DOHH2 (cell line): ENCODE results near the gene NDFIP1.

ENCODE experiments used
- EZH2phosphoT487 ChIP-seq: fragments of 200-600 bp; sonication (generic); IDR thresholded peaks from 2 replicates; pipeline ENCODE4 v1.6.1; 2017; ENCODE audit warnings: borderline replicate concordance, mild to moderate bottlenecking, antibody characterized with exemption, low read length, moderate library complexity, mixed read lengths
- TF ChIP-seq, protein P1 (sequence below): fragments of 200-600 bp; sonication (generic); IDR thresholded peaks from one replicate; pipeline ENCODE4 v1.5.1; 2014; ENCODE audit warnings: antibody characterized with exemption, mild to moderate bottlenecking, low read depth, low read length; ENCODE audit not compliant: poor library complexity, severe bottlenecking

DNA sequence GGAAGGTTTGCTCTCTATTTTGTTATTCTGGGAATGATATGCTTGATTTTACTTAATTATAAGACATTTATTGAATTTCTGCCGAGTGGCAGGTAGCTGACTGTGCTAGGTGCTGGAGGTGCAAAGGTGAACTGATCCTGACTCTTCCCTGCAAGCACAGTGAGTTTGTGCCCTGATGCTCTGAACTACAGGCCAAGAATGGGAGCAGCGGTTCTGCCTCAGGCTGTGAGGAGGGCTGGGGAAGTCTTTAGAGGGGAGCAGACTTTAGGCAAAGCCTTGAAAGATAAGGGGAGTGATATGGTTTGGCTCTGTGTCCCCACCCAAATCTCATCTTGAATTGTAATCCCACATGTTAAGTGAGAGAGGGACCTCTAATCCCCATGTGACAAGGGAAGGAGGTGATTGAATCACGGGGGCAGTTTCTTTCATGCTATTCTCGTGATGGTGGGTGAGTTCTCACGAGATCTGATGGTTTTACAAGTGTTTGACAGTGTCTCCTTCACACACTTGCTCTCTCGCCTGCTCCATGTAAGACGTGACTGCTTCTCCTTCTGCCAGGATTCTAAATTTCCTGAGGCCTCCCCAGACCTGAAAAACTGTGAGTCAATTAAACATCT lies 73.1 kb downstream of the NDFIP1 start:
- TF ChIP-seq, protein P1, sequence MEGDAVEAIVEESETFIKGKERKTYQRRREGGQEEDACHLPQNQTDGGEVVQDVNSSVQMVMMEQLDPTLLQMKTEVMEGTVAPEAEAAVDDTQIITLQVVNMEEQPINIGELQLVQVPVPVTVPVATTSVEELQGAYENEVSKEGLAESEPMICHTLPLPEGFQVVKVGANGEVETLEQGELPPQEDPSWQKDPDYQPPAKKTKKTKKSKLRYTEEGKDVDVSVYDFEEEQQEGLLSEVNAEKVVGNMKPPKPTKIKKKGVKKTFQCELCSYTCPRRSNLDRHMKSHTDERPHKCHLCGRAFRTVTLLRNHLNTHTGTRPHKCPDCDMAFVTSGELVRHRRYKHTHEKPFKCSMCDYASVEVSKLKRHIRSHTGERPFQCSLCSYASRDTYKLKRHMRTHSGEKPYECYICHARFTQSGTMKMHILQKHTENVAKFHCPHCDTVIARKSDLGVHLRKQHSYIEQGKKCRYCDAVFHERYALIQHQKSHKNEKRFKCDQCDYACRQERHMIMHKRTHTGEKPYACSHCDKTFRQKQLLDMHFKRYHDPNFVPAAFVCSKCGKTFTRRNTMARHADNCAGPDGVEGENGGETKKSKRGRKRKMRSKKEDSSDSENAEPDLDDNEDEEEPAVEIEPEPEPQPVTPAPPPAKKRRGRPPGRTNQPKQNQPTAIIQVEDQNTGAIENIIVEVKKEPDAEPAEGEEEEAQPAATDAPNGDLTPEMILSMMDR: no peak
- TF ChIP-seq EZH2phosphoT487: no peak
